HCT116 (cell line): Measurements from ENCODE around the gene MBTD1. TPM values are rescaled to one million over a fixed set of nuclear protein-coding genes. Genes with fewer than 3 reads are reported as not detected.

Experiments used
- ATAC-seq: fragments of 200-7000 bp; cut with Tn5 transposase; 2 replicates; pipeline ENCODE4 v1.9.1; 2020; ENCODE audit warnings: mild to moderate bottlenecking, moderate library complexity
- BruUV-seq: library from RNA; stranded (reverse); fragments of 400-500 nt; replicated peaks from 2 replicates; lab custom pipeline; 2021; lab: Mats Ljungman, UMichigan
- CTCF ChIA-PET: fragments of 300-600 bp; sonication (Branson Sonifier 250); formaldehyde crosslinking; loops from one replicate; lab custom pipeline; 2021; ENCODE audit warnings: antibody characterized with exemption; lab: Charles Lee
- POLR2A ChIA-PET: fragments of 300-600, 350-600 bp; sonication (Branson Sonifier 250); formaldehyde crosslinking; loops from one replicate; lab custom pipeline; 2021; ENCODE audit warnings: antibody characterized with exemption; lab: Charles Lee
- RAD21 ChIA-PET, 2 experiments: fragments of 300-600 bp; sonication (Branson Sonifier 250); formaldehyde crosslinking; loops; one replicate each; lab custom pipeline; 2023; ENCODE audit warnings: low total read pairs in 2 of 2; ENCODE audit not compliant: uncharacterized antibody in 2 of 2, unreplicated experiment in 2 of 2, low non-redundant PET in 1 of 2; lab: Charles Lee
- DNase-seq: peaks from one replicate; pipeline ENCODE4 v3.0.0-alpha.2; 2010; ENCODE audit warnings: low read depth, low spot score
- H2AFZ ChIP-seq: fragments of 200-600 bp; shearing (Covaris generic), sonication (generic); 2 replicates; pipeline ENCODE4 v1.6.1; 2017; ENCODE audit warnings: low read depth, mixed run types, mixed read lengths, antibody characterized with exemption, low read length; ENCODE audit not compliant: poor library complexity, severe bottlenecking
- H3K27ac ChIP-seq: 2 replicates; pipeline ENCODE4 v1.5.1; 2012; ENCODE audit warnings: low read depth, low read length
- H3K27me3 ChIP-seq: fragments of 200-600 bp; sonication (generic); 2 replicates; pipeline ENCODE4 v1.6.1; 2016; ENCODE audit warnings: mixed run types, low read length, mixed read lengths; ENCODE audit not compliant: insufficient read depth
- H3K36me3 ChIP-seq, 2 experiments: fragments of 200-500 bp in 1 of 2; fragments of 200-600 bp in 1 of 2; sonication (Bioruptor generic) in 1 of 2; sonication (generic) in 1 of 2; 2 replicates each; pipeline versions ENCODE4 v1.5.1 to v1.6.1; 2014 to 2016; ENCODE audit warnings: low read length in 2 of 2, inconsistent platforms in 1 of 2, mixed read lengths in 1 of 2, mixed run types in 1 of 2; ENCODE audit not compliant: insufficient read depth in 2 of 2, control insufficient read depth in 1 of 2
- H3K4me1 ChIP-seq, 2 experiments: fragments of 200-600 bp in 1 of 2; sonication (generic) in 1 of 2; 2 replicates each; pipeline versions ENCODE4 v1.5.1 to v1.6.1; 2012 to 2017; ENCODE audit warnings: low read length in 2 of 2, inconsistent platforms in 1 of 2, mild to moderate bottlenecking in 1 of 2, mixed read lengths in 1 of 2, mixed run types in 1 of 2, moderate library complexity in 1 of 2; ENCODE audit not compliant: insufficient read depth in 2 of 2, control insufficient read depth in 1 of 2
- H3K4me2 ChIP-seq: fragments of 200-600 bp; sonication (generic); 2 replicates; pipeline ENCODE4 v1.6.1; 2017; ENCODE audit warnings: mixed run types, low read length, mixed read lengths
- H3K4me3 ChIP-seq, 2 experiments: fragments of 200-600 bp in 1 of 2; sonication (generic) in 1 of 2; replicated peaks in 1 of 2; 2 replicates each; pipeline ENCODE4 v1.5.1; 2011 to 2016; ENCODE audit warnings: low read length in 2 of 2, control low read depth in 1 of 2, low read depth in 1 of 2, mild to moderate bottlenecking in 1 of 2, mixed read lengths in 1 of 2, mixed run types in 1 of 2
- H3K79me2 ChIP-seq: fragments of 200-600 bp; sonication (generic); 2 replicates; pipeline ENCODE4 v1.6.1; 2017; ENCODE audit warnings: mild to moderate bottlenecking, mixed run types, low read length, moderate library complexity, mixed read lengths; ENCODE audit not compliant: insufficient read depth
- H3K9ac ChIP-seq: fragments of 200-600 bp; sonication (generic); 2 replicates; pipeline ENCODE4 v1.6.1; 2016; ENCODE audit warnings: low read length, mixed read lengths
- H3K9me2 ChIP-seq: fragments of 200-600 bp; sonication (generic), shearing (Covaris generic); 2 replicates; pipeline ENCODE4 v1.6.1; 2017; ENCODE audit warnings: mixed run types, mild to moderate bottlenecking, moderate library complexity; ENCODE audit not compliant: insufficient read depth
- H3K9me3 ChIP-seq, 2 experiments: fragments of 200-500 bp in 1 of 2; fragments of 200-600 bp in 1 of 2; sonication (Bioruptor generic) in 1 of 2; sonication (generic) in 1 of 2; 2 replicates each; pipeline ENCODE4 v1.6.1; 2014 to 2017; ENCODE audit warnings: low read length in 2 of 2, mixed read lengths in 2 of 2, inconsistent platforms in 1 of 2, low read depth in 1 of 2, mild to moderate bottlenecking in 1 of 2, mixed run types in 1 of 2, moderate library complexity in 1 of 2; ENCODE audit not compliant: control insufficient read depth in 1 of 2, insufficient read depth in 1 of 2
- H4K20me1 ChIP-seq: fragments of 200-600 bp; sonication (generic), shearing (Covaris generic); 2 replicates; pipeline ENCODE4 v1.6.1; 2017; ENCODE audit warnings: mixed run types, mild to moderate bottlenecking, moderate library complexity; ENCODE audit not compliant: insufficient read depth
- CEBPB ChIP-seq: IDR thresholded peaks from 2 replicates; pipeline ENCODE4 v1.6.1; 2012; ENCODE audit warnings: low read depth
- EZH2 ChIP-seq: fragments of 200-600 bp; sonication (generic); IDR thresholded peaks from 2 replicates; pipeline ENCODE4 v1.6.1; 2017; ENCODE audit warnings: antibody characterized with exemption, mixed run types
- EZH2phosphoT487 ChIP-seq: fragments of 200-600 bp; IDR thresholded peaks from 2 replicates; pipeline ENCODE4 v1.6.1; 2018; ENCODE audit warnings: antibody characterized with exemption, borderline replicate concordance
- RAD21 ChIP-seq: IDR thresholded peaks from 2 replicates; pipeline ENCODE4 v1.6.1; 2012; ENCODE audit warnings: low read depth, mild to moderate bottlenecking
- SIN3A ChIP-seq: IDR thresholded peaks from 2 replicates; pipeline ENCODE4 v1.6.1; 2012; ENCODE audit warnings: low read depth
- SP1 ChIP-seq: IDR thresholded peaks from 2 replicates; pipeline ENCODE4 v1.6.1; 2012; ENCODE audit warnings: low read depth
- ZBTB33 ChIP-seq: IDR thresholded peaks from 2 replicates; pipeline ENCODE4 v1.6.1; 2011; ENCODE audit warnings: mild to moderate bottlenecking, low read length, moderate library complexity; ENCODE audit not compliant: insufficient replicate concordance; ENCODE audit errors: extremely low read depth
- ZFX ChIP-seq: fragments of 450-650 bp; IDR thresholded peaks from 2 replicates; pipeline ENCODE4 v1.6.1; 2017
- ZNF274 ChIP-seq: fragments of 200-500 bp; sonication (Bioruptor generic); IDR thresholded peaks from 2 replicates; pipeline ENCODE4 v1.6.1; 2014; ENCODE audit warnings: mild to moderate bottlenecking, low read depth, low read length, inconsistent platforms
- intact Hi-C: fragments of 100-400 bp; cut with micrococcal nuclease; formaldehyde crosslinking; loops from 2 replicates; pipeline ENCODE4 v1.10.0; 2022
- total RNA-seq: library from RNA; stranded (reverse); gene quantifications from one replicate; pipeline ENCODE4 v1.2.1, GENCODE V29; 2021; ENCODE audit not compliant: unreplicated experiment

MBTD1 gene
- total RNA-seq, 1 experiment from 2014 or later: 27.3 TPM

GRCh38 chr17:51132964-51133319, 126.9 kb downstream of the MBTD1 start (continued):
- no peak for TF ChIP-seq ZBTB33

GRCh38 chr17:51128076-51128475, 131.8 kb downstream of the MBTD1 start:
- Histone ChIP-seq H4K20me1 (no peaks in the 10 kb centered on the region), H3K27ac (no peak overlapping the region), H2AFZ (no peak overlapping the region), H3K9ac (no peak overlapping the region), H3K4me1 (peaks cover 25 to 48% of the 10 kb centered on the region in 2 experiments), H3K4me3 (no peak overlapping the region), H3K9me2 (no peaks in the 10 kb centered on the region), H3K9me3 (no peaks in the 10 kb centered on the region), H3K27me3 (no peaks in the 10 kb centered on the region), H3K79me2 (no peaks in the 10 kb centered on the region), H3K4me2 (peak overlapping the region; percentile 40), H3K36me3 (no peaks in the 10 kb centered on the region)
- POLR2A ChIA-PET: interaction anchor here (1.2 to 1.6 kb wide), 2 partner anchors 20 to 25 kb away, joined by 4 to 5 read pairs; partner anchors contain the start of gene NME1
- peak; percentile 33 for DNase-seq
- CTCF ChIA-PET: no interaction called here
- no TSS peak for BruUV-seq
- no peak for TF ChIP-seq CEBPB
- TF ChIP-seq ZNF274: no peak
- TF ChIP-seq ZBTB33: no peak
- no peak for TF ChIP-seq EZH2phosphoT487
- TF ChIP-seq EZH2: no peak
- TF ChIP-seq ZFX: no peak
- TF ChIP-seq RAD21: no peak
- no peak for TF ChIP-seq SIN3A
- TF ChIP-seq SP1: no peak
- RAD21 ChIA-PET: no interaction called here
- peak; percentile 24; the same call in 1 of the 2 replicates for ATAC-seq
- intact Hi-C loops: no loop called here

Other genes starting within 250 kb of the MBTD1 start
- 77.6 TPM for gene SPAG9, start 139.2 kb downstream of the MBTD1 start, total RNA-seq
- 510 TPM for gene NME1, start 106.5 kb downstream of the MBTD1 start, total RNA-seq
- gene NME2, start 93.6 kb downstream of the MBTD1 start, total RNA-seq: 1,287 TPM
- gene UTP18, start 497 bp upstream of the MBTD1 start, total RNA-seq: 92.6 TPM